CD4-positive, alpha-beta memory T cell (primary cell): ENCODE results near the gene EPS8L3. TPM values are rescaled to one million over a fixed set of nuclear protein-coding genes. Genes with fewer than 3 reads are reported as not detected.

Source experiments
- CTCF ChIA-PET: fragments of 350-600 bp; sonication (Branson Sonifier 250); formaldehyde crosslinking; loops from one replicate; lab custom pipeline; 2021; ENCODE audit warnings: inconsistent platforms; ENCODE audit not compliant: partially characterized antibody; lab: Charles Lee
- POLR2A ChIA-PET: fragments of 350-600 bp; sonication (Branson Sonifier 250); formaldehyde crosslinking; loops from one replicate; lab custom pipeline; 2021; ENCODE audit not compliant: partially characterized antibody; lab: Charles Lee
- DNase-seq, 5 donors: peaks; one replicate each; pipeline versions ENCODE4 v3.0.0 to v3.0.0-alpha.2; 2020 to 2022; ENCODE audit warnings: mixed read lengths in 1 of 5
- H3K27ac ChIP-seq: one replicate; pipeline ENCODE4 v1.7.0; 2013; ENCODE audit warnings: low read depth, low read length
- H3K27me3 ChIP-seq: 2 replicates; pipeline ENCODE4 v1.7.0; 2013; ENCODE audit warnings: mild to moderate bottlenecking, low read length, moderate library complexity; ENCODE audit not compliant: insufficient read depth
- H3K36me3 ChIP-seq: 2 replicates; pipeline ENCODE4 v1.7.0; 2013; ENCODE audit warnings: mild to moderate bottlenecking, low read length, moderate library complexity; ENCODE audit not compliant: insufficient read depth
- H3K4me1 ChIP-seq: 2 replicates; pipeline ENCODE4 v1.7.0; 2013; ENCODE audit warnings: mild to moderate bottlenecking, low read length, moderate library complexity; ENCODE audit not compliant: insufficient read depth
- H3K4me3 ChIP-seq, 2 donors: one replicate each; pipeline ENCODE4 v1.7.0; 2013; ENCODE audit warnings: low read length in 2 of 2, mild to moderate bottlenecking in 1 of 2
- H3K9me3 ChIP-seq, 2 donors: one replicate each; pipeline ENCODE4 v1.7.0; 2013; ENCODE audit warnings: low read length in 2 of 2, control low read depth in 1 of 2; ENCODE audit not compliant: control insufficient read depth in 1 of 2
- H3K27ac Mint-ChIP-seq, 7 donors: one replicate each; pipeline ENCODE4 v1.8.0; 2020 to 2021; ENCODE audit warnings: mixed read lengths in 7 of 7, mild to moderate bottlenecking in 6 of 7, inconsistent platforms in 3 of 7, moderate library complexity in 3 of 7
- H3K27me3 Mint-ChIP-seq, 2 donors: one replicate each; pipeline ENCODE4 v1.8.0; 2020 to 2021; ENCODE audit warnings: mixed read lengths in 2 of 2
- H3K36me3 Mint-ChIP-seq, 2 donors: one replicate each; pipeline ENCODE4 v1.8.0; 2020 to 2021; ENCODE audit warnings: mixed read lengths in 2 of 2, inconsistent platforms in 1 of 2, mild to moderate bottlenecking in 1 of 2
- H3K4me1 Mint-ChIP-seq, 4 donors: one replicate each; pipeline ENCODE4 v1.8.0; 2020 to 2021; ENCODE audit warnings: mixed read lengths in 4 of 4, mild to moderate bottlenecking in 1 of 4
- H3K4me3 Mint-ChIP-seq, 8 donors: one replicate each; pipeline ENCODE4 v1.8.0; 2020 to 2021; ENCODE audit warnings: mixed read lengths in 8 of 8, mild to moderate bottlenecking in 7 of 8, moderate library complexity in 6 of 8, inconsistent platforms in 3 of 8
- H3K9me3 Mint-ChIP-seq, 8 donors: one replicate each; pipeline ENCODE4 v1.8.0; 2020 to 2021; ENCODE audit warnings: mixed read lengths in 8 of 8, mild to moderate bottlenecking in 5 of 8, inconsistent platforms in 3 of 8, moderate library complexity in 1 of 8
- intact Hi-C: fragments of 100-400 bp; cut with micrococcal nuclease; formaldehyde crosslinking; loops from one replicate; pipeline ENCODE4 v1.15.1; 2023
- polyA plus RNA-seq, 2 donors: library from polyadenylated mRNA; unstranded; fragments of 300-500 nt; fragmentation: Illumina TruSeq; gene quantifications; one replicate each; pipeline ENCODE4 v1.2.3, GENCODE V29; 2021
- total RNA-seq, 2 experiments: library from RNA; stranded (reverse); gene quantifications; one replicate each; pipeline ENCODE4 v1.2.3, GENCODE V29; 2021

The EPS8L3 gene
- total and polyA plus RNA-seq, 4 experiments from 2014 or later, result not detected

DNA sequence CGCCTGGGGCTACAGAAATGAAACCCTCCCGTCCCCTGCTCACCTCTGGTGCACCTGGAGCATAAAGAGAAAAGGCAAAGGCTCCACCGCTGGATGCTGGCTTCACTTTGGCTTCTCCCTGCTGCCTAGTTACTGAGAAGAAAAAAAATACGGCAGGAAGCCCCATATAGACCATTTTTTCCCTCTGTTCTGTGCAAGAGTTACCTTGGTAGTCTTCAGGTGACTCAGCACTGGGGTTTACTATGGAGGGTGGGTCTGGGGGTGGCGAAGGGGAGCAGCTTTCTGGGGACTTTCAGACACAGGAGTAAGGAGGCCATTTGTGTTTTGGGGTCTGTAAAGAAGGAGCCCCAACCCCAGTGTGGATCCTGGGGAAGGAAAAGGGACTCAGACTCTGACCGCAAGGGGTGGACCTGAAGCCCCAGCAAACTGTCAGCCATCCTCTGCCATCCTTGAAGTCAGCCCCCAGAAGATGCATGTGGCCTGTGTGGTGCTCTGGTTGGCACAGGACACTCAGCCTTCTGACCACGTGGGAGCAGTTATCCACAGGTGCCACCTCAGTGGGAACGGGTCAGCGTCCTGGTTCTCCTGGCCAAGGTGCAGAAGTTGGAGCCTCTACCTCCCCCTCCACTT lies 25.9 kb upstream of the EPS8L3 start:
- Histone ChIP-seq H3K27ac (no peak overlapping the region), H3K4me1 (peaks cover 75% of the 10 kb centered on the region)

GRCh38 chr1:109788695-109789521 lies 25.2 kb upstream of the EPS8L3 start:
- intact Hi-C loops, result no loop called here
- POLR2A ChIA-PET, result interaction anchor here (1.1 to 6.1 kb wide), 5 partner anchors 12 to 195 kb away, joined by 3 to 91 read pairs (median 18); partner anchors contain the start of gene AHCYL1
- Histone ChIP-seq H3K36me3 (no peaks in the 10 kb centered on the region), H3K4me1 (peaks cover 68% of the 10 kb centered on the region), H3K27ac (no peak overlapping the region), H3K27me3 (no peaks in the 10 kb centered on the region), H3K9me3 (no peaks in the 10 kb centered on the region), H3K4me3 (no peak overlapping the region)
- H3K4me3 Mint-ChIP-seq, result peak overlapping the region in 3 of 8 donors; percentile 17 to 71 (median 41)
- no peak for DNase-seq
- H3K4me1 Mint-ChIP-seq, result peaks cover 39 to 82% (median 64%) of the 10 kb centered on the region in 4 donors
- peak overlapping the region; percentile 13 to 95 (median 83) for H3K27ac Mint-ChIP-seq
- H3K36me3 Mint-ChIP-seq, result no peaks in the 10 kb centered on the region
- no peaks in the 10 kb centered on the region for H3K9me3 Mint-ChIP-seq
- H3K27me3 Mint-ChIP-seq, result no peaks in the 10 kb centered on the region
- CTCF ChIA-PET, result interaction anchor here (1.2 to 27.8 kb wide), 7 partner anchors 13 to 193 kb away, joined by 3 to 864 read pairs (median 64); partner anchors contain the start of genes AHCYL1 and CSF1

More for the DNA sequence above, 25.9 kb upstream of the EPS8L3 start:
- Histone ChIP-seq H3K36me3 (no peaks in the 10 kb centered on the region), H3K4me3 (no peak overlapping the region), H3K9me3 (no peaks in the 10 kb centered on the region), H3K27me3 (no peaks in the 10 kb centered on the region)
- H3K36me3 Mint-ChIP-seq, result no peaks in the 10 kb centered on the region
- POLR2A ChIA-PET, result interaction anchor here (1.9 to 6.1 kb wide), 8 partner anchors 12 to 245 kb away, joined by 4 to 91 read pairs (median 20); partner anchors contain the start of genes AHCYL1, CSF1 and STRIP1
- CTCF ChIA-PET, result interaction anchor here (1.0 to 27.8 kb wide), 12 partner anchors 14 to 192 kb away, joined by 3 to 864 read pairs (median 10); partner anchors contain the start of genes AHCYL1 and CSF1
- peak overlapping the region; percentile 82 to 95 (median 92) for H3K27ac Mint-ChIP-seq
- H3K4me3 Mint-ChIP-seq, result peak overlapping the region in 5 of 8 donors; percentile 41 to 82 (median 51)
- DNase-seq, result no peak
- no peaks in the 10 kb centered on the region for H3K9me3 Mint-ChIP-seq
- H3K27me3 Mint-ChIP-seq, result no peaks in the 10 kb centered on the region
- intact Hi-C loops, result loop anchor here (1.0 to 2.0 kb wide), 4 partner anchors 13 to 195 kb away; partner anchors contain the start of genes AHCYL1 and CSF1
- peaks cover 43 to 89% (median 71%) of the 10 kb centered on the region in 4 donors for H3K4me1 Mint-ChIP-seq

GRCh38 chr1:109787845-109788601 lies 24.3 kb upstream of the EPS8L3 start:
- H3K27me3 Mint-ChIP-seq, result no peaks in the 10 kb centered on the region
- H3K4me1 ChIP-seq, result peaks cover 59% of the 10 kb centered on the region
- ChIA-PET CTCF (interaction anchor here (0.8 to 27.8 kb wide), 5 partner anchors 13 to 194 kb away, joined by 3 to 864 read pairs (median 4); partner anchors contain the start of gene AHCYL1), POLR2A (interaction anchor here (1.1 to 2.4 kb wide), 3 partner anchors 11 to 247 kb away, joined by 3 to 18 read pairs (median 4); partner anchors contain the start of genes AHCYL1 and STRIP1)
- no peak overlapping the region for H3K27ac ChIP-seq
- no peaks in the 10 kb centered on the region for H3K9me3 ChIP-seq
- H3K4me3 ChIP-seq, result no peak overlapping the region
- peaks cover 30 to 73% (median 55%) of the 10 kb centered on the region in 4 donors for H3K4me1 Mint-ChIP-seq
- H3K36me3 ChIP-seq, result no peaks in the 10 kb centered on the region
- peak overlapping the region in 1 of 8 donors; percentile 17 for H3K4me3 Mint-ChIP-seq
- no peaks in the 10 kb centered on the region for H3K9me3 Mint-ChIP-seq
- no peaks in the 10 kb centered on the region for H3K27me3 ChIP-seq
- no peaks in the 10 kb centered on the region for H3K36me3 Mint-ChIP-seq
- peak overlapping the region in 2 of 7 donors; percentile 15 to 17 for H3K27ac Mint-ChIP-seq
- peak in 2 of 5 donors; percentile 14 to 18 for DNase-seq
- intact Hi-C loops, result no loop called here

DNA sequence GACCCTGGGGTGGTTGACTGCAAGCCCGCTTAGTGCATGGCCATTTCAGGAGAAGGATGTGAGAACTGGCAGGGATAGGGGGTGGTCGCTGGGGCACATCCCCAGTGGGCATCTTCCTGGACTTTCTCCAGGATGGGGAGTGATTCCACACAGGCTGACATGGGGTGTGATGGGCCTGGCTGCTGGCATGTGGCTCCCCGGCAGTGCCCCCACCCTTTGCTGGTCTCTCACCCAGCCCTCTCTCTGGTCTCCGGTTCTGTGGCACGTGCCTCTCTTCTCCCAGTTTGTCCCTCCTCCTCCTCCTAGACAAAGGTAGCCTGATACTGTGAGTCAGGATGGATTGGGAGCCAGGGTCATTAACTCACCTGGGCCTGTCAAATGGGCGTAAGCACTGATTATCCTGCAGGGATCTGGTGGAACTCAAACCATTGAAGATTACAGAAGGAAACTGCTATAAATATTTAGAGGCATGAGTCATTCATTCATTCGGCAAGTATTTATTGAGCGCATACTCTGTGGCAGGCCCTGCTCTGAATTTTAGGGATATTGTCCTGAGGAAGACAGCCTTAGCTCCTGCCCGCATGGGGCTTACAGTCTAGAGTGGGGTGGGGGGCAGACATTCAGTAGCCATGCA lies 23.6 kb upstream of the EPS8L3 start:
- POLR2A ChIA-PET, result interaction anchor here (1.0 to 2.4 kb wide), 5 partner anchors 10 to 247 kb away, joined by 3 to 18 read pairs (median 4); partner anchors contain the start of genes AHCYL1 and STRIP1
- H3K27me3 ChIP-seq, result no peaks in the 10 kb centered on the region
- CTCF ChIA-PET, result interaction anchor here (0.8 to 27.8 kb wide), 4 partner anchors 12 to 195 kb away, joined by 4 to 864 read pairs (median 79); partner anchors contain the start of gene AHCYL1
- H3K27ac Mint-ChIP-seq, result peak overlapping the region in 2 of 7 donors; percentile 38 to 41
- H3K9me3 Mint-ChIP-seq, result no peaks in the 10 kb centered on the region
- no peaks in the 10 kb centered on the region for H3K27me3 Mint-ChIP-seq
- H3K4me3 ChIP-seq, result no peak overlapping the region
- DNase-seq, result no peak
- no peak overlapping the region for H3K4me3 Mint-ChIP-seq
- peaks cover 27 to 66% (median 51%) of the 10 kb centered on the region in 4 donors for H3K4me1 Mint-ChIP-seq
- H3K4me1 ChIP-seq, result peaks cover 52% of the 10 kb centered on the region
- no peaks in the 10 kb centered on the region for H3K9me3 ChIP-seq
- no peaks in the 10 kb centered on the region for H3K36me3 ChIP-seq
- intact Hi-C loops, result no loop called here
- H3K36me3 Mint-ChIP-seq, result no peaks in the 10 kb centered on the region
- H3K27ac ChIP-seq, result no peak overlapping the region

DNA sequence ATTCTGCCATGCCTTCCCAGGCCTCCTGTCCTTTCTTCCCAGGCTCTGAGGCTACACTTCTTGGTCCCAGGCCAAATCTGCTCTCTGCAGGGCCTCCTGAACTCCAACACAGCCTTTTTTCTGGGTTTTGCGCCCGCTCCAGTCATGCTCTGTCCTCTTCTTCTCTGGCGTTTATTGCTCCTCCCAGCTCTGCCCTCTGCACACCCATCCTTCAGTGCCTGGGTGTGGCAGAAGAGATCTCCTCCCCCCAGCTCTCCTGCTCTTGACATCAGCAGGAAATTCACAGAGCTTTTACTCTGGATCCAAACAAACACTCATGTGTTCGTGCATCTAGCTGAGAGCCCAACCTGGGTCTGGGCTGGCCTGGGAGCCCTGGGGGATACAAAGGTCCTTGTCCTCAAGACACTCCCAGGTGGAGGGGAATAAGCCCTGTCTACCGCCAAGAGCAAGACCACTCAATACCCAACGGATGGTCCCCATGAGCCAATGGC lies 22.9 kb upstream of the EPS8L3 start:
- Mint-ChIP-seq H3K27me3 (no peaks in the 10 kb centered on the region), H3K4me1 (peaks cover 27 to 59% (median 49%) of the 10 kb centered on the region in 4 donors), H3K27ac (peak overlapping the region in 3 of 7 donors; percentile 53 to 77 (median 72)), H3K9me3 (peaks cover 0 to 2% (median 0%) of the 10 kb centered on the region in 8 donors), H3K36me3 (no peaks in the 10 kb centered on the region), H3K4me3 (no peak overlapping the region)
- ChIA-PET POLR2A (interaction anchor here (1.0 to 2.3 kb wide), 4 partner anchors 10 to 198 kb away, joined by 3 to 6 read pairs (median 4); partner anchors contain the start of gene AHCYL1), CTCF (interaction anchor here (11.3 to 27.8 kb wide), 2 partner anchors 11 to 195 kb away, joined by 154 to 864 read pairs; partner anchors contain the start of gene AHCYL1)
- no peaks in the 10 kb centered on the region for H3K27me3 ChIP-seq
- intact Hi-C loops, result no loop called here
- peaks cover 44% of the 10 kb centered on the region for H3K4me1 ChIP-seq
- H3K4me3 ChIP-seq, result no peak overlapping the region
- H3K9me3 ChIP-seq, result no peaks in the 10 kb centered on the region
- no peaks in the 10 kb centered on the region for H3K36me3 ChIP-seq
- DNase-seq, result no peak
- no peak overlapping the region for H3K27ac ChIP-seq

DNA sequence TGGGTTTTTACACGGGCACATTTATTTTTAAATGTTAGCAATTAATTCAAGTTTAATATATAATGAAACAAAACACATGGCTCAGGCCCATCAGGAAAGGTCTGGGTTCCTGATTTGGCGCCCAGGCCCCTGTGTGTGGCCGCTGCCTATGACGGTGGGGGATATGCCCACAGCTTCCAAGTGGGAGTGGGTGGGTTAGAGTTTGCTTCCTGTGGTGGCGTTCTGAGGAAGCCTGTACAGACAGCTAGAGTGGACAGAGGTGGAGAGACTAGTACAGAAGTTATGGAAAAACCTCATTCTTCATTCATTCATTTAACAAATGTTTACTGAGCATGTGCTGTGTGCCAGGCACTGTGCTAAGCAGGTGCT lies 22.4 kb upstream of the EPS8L3 start:
- Mint-ChIP-seq H3K27ac (peak overlapping the region in 5 of 7 donors; percentile 33 to 92 (median 63)), H3K27me3 (no peaks in the 10 kb centered on the region), H3K4me1 (peaks cover 22 to 54% (median 45%) of the 10 kb centered on the region in 4 donors), H3K9me3 (peaks cover 0 to 6% (median 0%) of the 10 kb centered on the region in 8 donors), H3K36me3 (no peaks in the 10 kb centered on the region), H3K4me3 (peak overlapping the region in 1 of 8 donors; percentile 26)
- CTCF ChIA-PET, result interaction anchor here (11.3 to 27.8 kb wide), 2 partner anchors 11 to 196 kb away, joined by 154 to 864 read pairs; partner anchors contain the start of gene AHCYL1
- no peak for DNase-seq
- intact Hi-C loops, result no loop called here
- Histone ChIP-seq H3K9me3 (peaks cover 0 to 1% of the 10 kb centered on the region in 2 donors), H3K36me3 (no peaks in the 10 kb centered on the region), H3K27ac (no peak overlapping the region), H3K27me3 (no peaks in the 10 kb centered on the region), H3K4me3 (no peak overlapping the region), H3K4me1 (peaks cover 40% of the 10 kb centered on the region)
- POLR2A ChIA-PET, result interaction anchor here (1.2 to 2.3 kb wide), 3 partner anchors 9 to 199 kb away, joined by 3 to 6 read pairs (median 6); partner anchors contain the start of gene AHCYL1
